Parathyroid adenoma (tissue), 2 donors: ENCODE results near the gene MBTPS1.

Experiments
- H2AFZ ChIP-seq: fragments of 300-600 bp; sonication (generic); one replicate; pipeline ENCODE4 v1.7.0; 2017; ENCODE audit warnings: antibody characterized with exemption, mild to moderate bottlenecking
- H3K27ac ChIP-seq: fragments of 300-600 bp; sonication (generic); one replicate; pipeline ENCODE4 v1.7.0; 2017
- H3K27me3 ChIP-seq: fragments of 300-600 bp; sonication (generic); one replicate; pipeline ENCODE4 v1.7.0; 2017; ENCODE audit warnings: low read length; ENCODE audit not compliant: control insufficient read depth, insufficient read depth
- H3K36me3 ChIP-seq: fragments of 300-600 bp; sonication (generic); one replicate; pipeline ENCODE4 v1.7.0; 2017; ENCODE audit warnings: low read length; ENCODE audit not compliant: control insufficient read depth, insufficient read depth
- H3K4me1 ChIP-seq: fragments of 300-600 bp; sonication (generic); one replicate; pipeline ENCODE4 v1.7.0; 2017; ENCODE audit warnings: control low read depth
- H3K4me2 ChIP-seq: fragments of 300-600 bp; sonication (generic); one replicate; pipeline ENCODE4 v1.7.0; 2017; ENCODE audit warnings: low read length
- H3K4me3 ChIP-seq: fragments of 300-600 bp; sonication (generic); one replicate; pipeline ENCODE4 v1.7.0; 2017; ENCODE audit warnings: low read depth, low read length
- H3K79me2 ChIP-seq: fragments of 300-600 bp; sonication (generic); one replicate; pipeline ENCODE4 v1.7.0; 2017; ENCODE audit warnings: control low read depth
- H3K9ac ChIP-seq: fragments of 300-600 bp; sonication (generic); one replicate; pipeline ENCODE4 v1.7.0; 2017; ENCODE audit warnings: mild to moderate bottlenecking
- H3K9me3 ChIP-seq: fragments of 300-600 bp; sonication (generic); one replicate; pipeline ENCODE4 v1.7.0; 2017; ENCODE audit warnings: low read length; ENCODE audit not compliant: control insufficient read depth
- CTCF ChIP-seq: fragments of 300-600 bp; sonication (generic); IDR thresholded peaks from one replicate; pipeline ENCODE4 v1.7.0; 2017; ENCODE audit warnings: antibody characterized with exemption, mild to moderate bottlenecking
- donor health status: primary hyperparathyroidism.

Gene MBTPS1

GRCh38 chr16:84082110-84082509 is 34.6 kb downstream of the MBTPS1 start:
- TF ChIP-seq CTCF = no peak
- Histone ChIP-seq H3K4me2 (no peak overlapping the region), H3K27me3 (no peaks in the 10 kb centered on the region), H3K9me3 (no peaks in the 10 kb centered on the region), H3K36me3 (no peaks in the 10 kb centered on the region), H2AFZ (no peak overlapping the region), H3K79me2 (peaks cover 28% of the 10 kb centered on the region), H3K4me3 (no peak overlapping the region), H3K9ac (no peak overlapping the region), H3K27ac (no peak overlapping the region), H3K4me1 (no peaks in the 10 kb centered on the region)

- no peaks in the 10 kb centered on the region for H3K27me3 ChIP-seq
- H3K4me1 ChIP-seq = no peaks in the 10 kb centered on the region
- H3K4me3 ChIP-seq = no peak overlapping the region
- no peak overlapping the region for H3K4me2 ChIP-seq
- peaks cover 30% of the 10 kb centered on the region for H3K79me2 ChIP-seq
- no peak overlapping the region for H3K9ac ChIP-seq
- no peaks in the 10 kb centered on the region for H3K36me3 ChIP-seq
- H3K27ac ChIP-seq = no peak overlapping the region
- no peak for TF ChIP-seq CTCF
- no peak overlapping the region for H2AFZ ChIP-seq
- H3K9me3 ChIP-seq = no peaks in the 10 kb centered on the region
Observed at GRCh38 chr16:84081446-84081989, 35.2 kb downstream of the MBTPS1 start.

GRCh38 chr16:84080813-84081212 is 35.9 kb downstream of the MBTPS1 start:
- no peaks in the 10 kb centered on the region for H3K27me3 ChIP-seq
- H3K79me2 ChIP-seq = peaks cover 30% of the 10 kb centered on the region
- H2AFZ ChIP-seq = no peak overlapping the region
- H3K9ac ChIP-seq = no peak overlapping the region
- no peaks in the 10 kb centered on the region for H3K9me3 ChIP-seq
- no peaks in the 10 kb centered on the region for H3K4me1 ChIP-seq
- H3K36me3 ChIP-seq = no peaks in the 10 kb centered on the region
- H3K4me3 ChIP-seq = no peak overlapping the region
- no peak for TF ChIP-seq CTCF
- no peak overlapping the region for H3K27ac ChIP-seq
- H3K4me2 ChIP-seq = no peak overlapping the region

GRCh38 chr16:84080378-84080777 is 36.4 kb downstream of the MBTPS1 start:
- H3K9ac ChIP-seq = no peak overlapping the region
- no peak for TF ChIP-seq CTCF
- H3K4me2 ChIP-seq = no peak overlapping the region
- H3K4me1 ChIP-seq = no peaks in the 10 kb centered on the region
- H3K27ac ChIP-seq = no peak overlapping the region
- no peak overlapping the region for H3K4me3 ChIP-seq
- H3K36me3 ChIP-seq = no peaks in the 10 kb centered on the region
- no peaks in the 10 kb centered on the region for H3K9me3 ChIP-seq
- H2AFZ ChIP-seq = no peak overlapping the region
- no peaks in the 10 kb centered on the region for H3K27me3 ChIP-seq
- H3K79me2 ChIP-seq = peaks cover 31% of the 10 kb centered on the region

- H3K27me3 ChIP-seq = no peaks in the 10 kb centered on the region
- H3K4me1 ChIP-seq = no peaks in the 10 kb centered on the region
- H3K9ac ChIP-seq = no peak overlapping the region
- H3K36me3 ChIP-seq = no peaks in the 10 kb centered on the region
- no peak overlapping the region for H3K27ac ChIP-seq
- peaks cover 29% of the 10 kb centered on the region for H3K79me2 ChIP-seq
- TF ChIP-seq CTCF = no peak
- H3K4me2 ChIP-seq = no peak overlapping the region
- H2AFZ ChIP-seq = no peak overlapping the region
- H3K9me3 ChIP-seq = no peaks in the 10 kb centered on the region
- H3K4me3 ChIP-seq = no peak overlapping the region
Observed at GRCh38 chr16:84079664-84080063, 37.1 kb downstream of the MBTPS1 start.
